Prostate gland (tissue), 2 donors: ENCODE results near the gene MYMK. TPM values are rescaled to one million over a fixed set of nuclear protein-coding genes. Genes with fewer than 3 reads are reported as not detected.

Experiments used
- DNase-seq: peaks from one replicate; pipeline ENCODE4 v3.0.0-alpha.2; 2019; ENCODE audit warnings: low spot score
- H3K27ac ChIP-seq, 2 donors: fragments of 200-600 bp; sonication (generic); 2 replicates each; pipeline ENCODE4 v1.5.1; 2017 to 2019
- H3K27me3 ChIP-seq: fragments of 200-600 bp; sonication (generic); replicated peaks from 2 replicates; pipeline ENCODE4 v1.5.1; 2019; ENCODE audit not compliant: insufficient read depth
- H3K36me3 ChIP-seq, 2 donors: fragments of 200-600 bp; sonication (generic); 1 replicate in 1 of 2; 2 replicates in 1 of 2; pipeline versions ENCODE4 v1.5.1 to v1.8.1; 2017 to 2019
- H3K4me1 ChIP-seq: fragments of 200-600 bp; sonication (generic); replicated peaks from 2 replicates; pipeline ENCODE4 v1.5.1; 2019
- H3K4me3 ChIP-seq, 2 donors: fragments of 200-600 bp; sonication (generic); 2 replicates each; pipeline ENCODE4 v1.5.1; 2017 to 2019
- H3K9me3 ChIP-seq: fragments of 200-600 bp; sonication (generic); 2 replicates; pipeline ENCODE4 v1.5.1; 2017
- POLR2A ChIP-seq: fragments of 450-650 bp; IDR thresholded peaks from one replicate; pipeline ENCODE4 v1.6.1; 2016; ENCODE audit warnings: antibody characterized with exemption, mild to moderate bottlenecking
- POLR2AphosphoS5 ChIP-seq: sonication (generic); formaldehyde crosslinking; IDR thresholded peaks from one replicate; pipeline ENCODE4 v1.6.1; 2017; ENCODE audit warnings: antibody characterized with exemption
- WGBS: methylation state at CpG from one replicate; pipeline ENCODE4 v1.1.5; 2018; 5-methylcytosine and 5-hydroxymethylcytosine counted together
- intact Hi-C: fragments of 100-400 bp; cut with DNase I; formaldehyde crosslinking; loops from one replicate; pipeline ENCODE4 v1.14.2; 2022
- total RNA-seq, 2 donors: library from RNA; depleted of rRNA; stranded (reverse); fragments of >200 nt; gene quantifications; one replicate each; pipeline ENCODE4 v1.1.0, GENCODE V29; 2016
- TF ChIP-seq, protein P1 (sequence below), 4 experiments: fragments of 200-600 bp in 2 of 4; fragments of 450-650 bp in 2 of 4; sonication (generic) in 2 of 4; IDR thresholded peaks; 1 replicate in 3 of 4; 2 replicates in 1 of 4; pipeline ENCODE4 v1.5.1; 2016 to 2019; ENCODE audit warnings: antibody characterized with exemption in 4 of 4, mild to moderate bottlenecking in 2 of 4, moderate library complexity in 2 of 4

Gene MYMK
- total RNA-seq, 2 donors from 2014 or later: not detected

DNA sequence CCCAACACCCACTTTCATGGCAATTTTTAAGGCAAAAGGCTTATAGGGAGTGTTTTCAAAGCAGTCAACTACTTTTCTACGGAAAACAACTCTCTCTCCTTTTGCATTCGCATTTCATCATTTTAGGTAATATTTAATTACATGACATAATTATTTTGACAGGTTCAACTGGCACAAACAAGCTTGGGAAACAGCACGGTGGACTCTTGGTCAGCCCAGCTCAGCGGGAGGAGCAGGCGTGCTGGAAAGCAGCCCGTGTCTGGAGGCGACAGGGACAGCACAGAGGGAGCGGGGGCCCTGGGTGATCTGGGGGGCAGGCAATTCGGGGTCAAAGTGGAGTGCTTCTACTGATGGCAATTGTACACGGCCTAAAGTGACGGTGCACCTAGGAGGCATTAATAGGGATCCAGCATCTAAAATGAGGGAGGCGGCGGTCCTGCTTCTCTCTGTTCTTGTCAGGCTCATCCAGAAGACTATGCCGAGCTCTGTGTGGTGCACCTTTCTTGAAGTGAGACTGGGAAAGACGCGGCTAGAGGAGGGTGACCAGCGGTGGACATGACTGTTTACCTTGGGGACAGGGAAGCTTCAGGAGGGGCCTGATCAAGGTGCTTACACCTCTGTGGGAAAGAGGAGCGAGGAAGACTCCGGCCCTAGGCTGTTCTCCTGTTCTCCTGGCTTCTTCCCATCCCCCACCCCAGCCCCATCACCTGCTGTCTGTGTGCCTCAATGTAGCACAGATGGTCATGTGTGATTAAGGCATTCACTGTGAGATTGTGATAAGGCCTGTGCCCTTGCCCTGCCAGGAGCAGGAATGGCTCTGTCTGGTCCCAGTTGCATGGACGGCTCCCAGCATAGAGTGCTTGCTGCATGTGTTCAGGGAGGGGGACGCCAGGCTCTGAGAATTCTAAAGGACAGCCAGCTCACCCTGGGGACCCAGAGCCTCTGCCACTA is 3.4 kb downstream of the MYMK start:
- TF ChIP-seq, protein P1, sequence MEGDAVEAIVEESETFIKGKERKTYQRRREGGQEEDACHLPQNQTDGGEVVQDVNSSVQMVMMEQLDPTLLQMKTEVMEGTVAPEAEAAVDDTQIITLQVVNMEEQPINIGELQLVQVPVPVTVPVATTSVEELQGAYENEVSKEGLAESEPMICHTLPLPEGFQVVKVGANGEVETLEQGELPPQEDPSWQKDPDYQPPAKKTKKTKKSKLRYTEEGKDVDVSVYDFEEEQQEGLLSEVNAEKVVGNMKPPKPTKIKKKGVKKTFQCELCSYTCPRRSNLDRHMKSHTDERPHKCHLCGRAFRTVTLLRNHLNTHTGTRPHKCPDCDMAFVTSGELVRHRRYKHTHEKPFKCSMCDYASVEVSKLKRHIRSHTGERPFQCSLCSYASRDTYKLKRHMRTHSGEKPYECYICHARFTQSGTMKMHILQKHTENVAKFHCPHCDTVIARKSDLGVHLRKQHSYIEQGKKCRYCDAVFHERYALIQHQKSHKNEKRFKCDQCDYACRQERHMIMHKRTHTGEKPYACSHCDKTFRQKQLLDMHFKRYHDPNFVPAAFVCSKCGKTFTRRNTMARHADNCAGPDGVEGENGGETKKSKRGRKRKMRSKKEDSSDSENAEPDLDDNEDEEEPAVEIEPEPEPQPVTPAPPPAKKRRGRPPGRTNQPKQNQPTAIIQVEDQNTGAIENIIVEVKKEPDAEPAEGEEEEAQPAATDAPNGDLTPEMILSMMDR (IDR thresholded peaks at IDR 0.05): no peak
- no peak for TF ChIP-seq POLR2AphosphoS5
- no peak for TF ChIP-seq POLR2A
- H3K4me3 ChIP-seq: no peak overlapping the region
- no peaks in the 10 kb centered on the region for H3K4me1 ChIP-seq
- WGBS: 92% methylated on average over 21 of the region's 21 CpGs
- no peaks in the 10 kb centered on the region for H3K27me3 ChIP-seq
- H3K27ac ChIP-seq: no peak overlapping the region
- no peaks in the 10 kb centered on the region for H3K9me3 ChIP-seq
- no peak for DNase-seq
- intact Hi-C loops: no loop called here
- no peaks in the 10 kb centered on the region for H3K36me3 ChIP-seq

DNA sequence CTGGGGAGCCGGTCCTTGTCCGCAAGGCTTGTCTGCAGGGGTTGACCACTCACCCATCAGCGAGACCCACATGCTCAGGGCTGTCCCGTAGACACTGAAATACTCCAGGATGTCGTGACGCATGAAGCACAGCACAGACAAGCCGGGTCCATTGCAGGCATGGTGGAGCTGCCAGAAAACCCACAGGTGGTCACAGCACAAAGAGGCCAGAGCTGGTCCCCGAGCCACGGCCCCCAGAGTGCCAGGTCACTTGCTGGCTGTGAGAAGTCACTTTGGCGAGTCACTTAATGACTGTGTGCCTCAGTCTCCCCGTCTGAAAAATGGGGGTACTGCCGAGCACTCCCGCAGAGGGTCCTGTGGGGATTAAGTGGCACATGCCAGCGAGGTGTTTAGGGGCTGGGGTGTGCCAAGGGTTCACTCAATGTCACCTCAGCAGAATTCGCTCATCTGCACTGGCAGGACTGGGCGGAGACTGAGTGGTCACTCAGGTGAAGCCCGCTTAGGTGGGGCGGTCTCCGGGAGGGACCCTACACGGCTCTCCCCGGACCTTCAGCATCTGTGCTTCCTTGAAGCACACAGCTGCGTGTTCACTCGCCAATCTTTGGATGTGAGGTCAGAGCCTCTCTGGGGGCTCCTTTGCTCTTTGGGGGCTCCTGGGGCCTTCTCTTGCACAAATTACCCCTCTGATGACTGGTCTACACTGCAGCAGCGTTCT is 4.5 kb downstream of the MYMK start:
- no peak overlapping the region for H3K27ac ChIP-seq
- H3K4me1 ChIP-seq: no peaks in the 10 kb centered on the region
- TF ChIP-seq POLR2A (no peak), POLR2AphosphoS5 (no peak)
- TF ChIP-seq, protein P1 (IDR thresholded peaks at IDR 0.05): no peak
- H3K9me3 ChIP-seq: no peaks in the 10 kb centered on the region
- 85% methylated on average over 20 of the region's 24 CpGs for WGBS
- H3K4me3 ChIP-seq: no peak overlapping the region
- intact Hi-C loops: no loop called here
- DNase-seq: no peak
- no peaks in the 10 kb centered on the region for H3K27me3 ChIP-seq
- H3K36me3 ChIP-seq: no peaks in the 10 kb centered on the region

DNA sequence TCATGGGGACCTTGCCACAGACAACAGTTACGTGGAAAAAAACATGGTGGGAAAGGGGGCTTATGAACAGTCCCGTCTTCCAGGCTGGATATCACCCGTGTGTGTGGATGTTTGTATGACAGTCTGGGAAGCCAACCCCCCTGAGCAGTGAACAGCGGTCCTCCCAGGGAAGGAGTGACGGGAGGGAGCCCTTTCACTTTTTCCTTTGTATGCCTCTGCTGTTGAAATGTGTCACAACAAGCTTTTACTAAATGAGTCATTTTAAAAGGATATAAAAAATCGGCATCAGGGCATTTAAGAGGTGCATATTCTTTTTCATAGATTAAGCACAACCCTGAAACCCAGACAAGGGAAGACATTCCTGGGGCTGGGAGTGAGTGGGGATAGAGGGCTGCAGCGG is 5.1 kb downstream of the MYMK start:
- intact Hi-C loops: no loop called here
- WGBS: 43% methylated on average over 7 of the region's 7 CpGs
- Histone ChIP-seq H3K36me3 (no peaks in the 10 kb centered on the region), H3K4me3 (no peak overlapping the region), H3K27me3 (no peaks in the 10 kb centered on the region), H3K4me1 (no peaks in the 10 kb centered on the region), H3K9me3 (no peaks in the 10 kb centered on the region), H3K27ac (no peak overlapping the region)
- TF ChIP-seq POLR2AphosphoS5 (peak; percentile 30), POLR2A (no peak)
- DNase-seq: no peak

DNA sequence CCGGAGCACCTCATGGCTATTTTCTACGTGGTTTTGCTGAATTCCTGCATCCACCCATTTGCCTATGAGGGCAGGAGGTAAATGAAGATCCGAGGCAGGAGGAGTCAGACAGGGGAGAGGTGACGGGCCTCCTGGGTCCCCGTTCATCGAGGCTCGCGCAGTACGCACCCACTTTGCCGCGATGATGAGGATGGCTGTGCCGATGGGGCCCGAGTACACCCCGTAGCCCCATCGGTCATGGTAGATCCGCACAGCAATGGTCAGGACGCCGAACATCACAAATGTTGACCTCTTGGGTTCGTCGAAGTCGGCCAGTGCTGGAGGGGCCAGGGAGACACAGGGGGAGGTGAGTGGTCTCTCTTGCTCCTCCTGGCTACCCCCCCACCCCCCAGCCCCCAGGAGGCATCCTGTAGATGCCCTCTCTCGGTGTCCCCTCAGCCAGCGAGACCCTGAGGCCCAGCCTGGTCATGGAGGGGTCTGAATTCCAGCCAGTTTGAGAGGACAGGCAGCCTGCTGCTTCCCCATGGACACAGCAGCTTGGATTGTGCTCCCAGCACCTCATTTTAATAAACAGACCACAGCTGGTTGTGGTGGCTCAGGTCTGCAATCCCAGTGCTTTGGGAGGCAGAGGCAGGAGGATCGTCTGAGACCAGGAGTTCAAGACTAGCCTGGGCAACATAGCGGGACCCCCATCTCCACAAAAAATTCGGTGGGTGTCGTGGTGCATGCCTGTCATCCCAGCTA is 5.9 kb downstream of the MYMK start:
- intact Hi-C loops: no loop called here
- H3K27ac ChIP-seq: no peak overlapping the region
- no peaks in the 10 kb centered on the region for H3K9me3 ChIP-seq
- H3K4me1 ChIP-seq: no peaks in the 10 kb centered on the region
- DNase-seq: no peak
- H3K4me3 ChIP-seq: no peak overlapping the region
- H3K27me3 ChIP-seq: no peaks in the 10 kb centered on the region
- H3K36me3 ChIP-seq: no peaks in the 10 kb centered on the region
- TF ChIP-seq POLR2A (no peak), POLR2AphosphoS5 (no peak)
- TF ChIP-seq, protein P1 (IDR thresholded peaks at IDR 0.05): no peak
- WGBS: 96% methylated on average over 26 of the region's 27 CpGs

DNA sequence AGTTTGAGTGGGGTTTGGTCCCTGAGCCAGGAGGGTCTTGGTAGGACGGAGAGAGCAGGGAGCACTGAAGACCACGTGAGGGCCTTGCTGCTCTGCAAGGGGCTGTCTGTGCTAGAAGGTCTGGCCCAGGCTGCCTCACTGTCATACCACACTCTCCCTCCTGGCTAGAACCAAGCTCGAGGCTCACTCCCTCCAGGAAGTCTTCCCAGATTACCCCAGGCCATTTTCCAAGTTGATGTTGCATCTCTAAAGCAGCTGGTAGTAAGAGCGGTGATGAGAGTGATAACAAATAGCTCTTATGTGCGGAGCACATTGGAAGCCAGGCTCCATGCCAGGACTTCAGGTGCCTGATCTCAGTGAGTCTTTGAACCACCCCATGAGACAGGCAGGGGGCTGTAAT is 6.6 kb downstream of the MYMK start:
- H3K27me3 ChIP-seq: no peaks in the 10 kb centered on the region
- no peak overlapping the region for H3K27ac ChIP-seq
- H3K4me3 ChIP-seq: no peak overlapping the region
- H3K4me1 ChIP-seq: no peaks in the 10 kb centered on the region
- 87% methylated on average over 5 of the region's 5 CpGs for WGBS
- no peak for TF ChIP-seq POLR2A
- DNase-seq: no peak
- H3K9me3 ChIP-seq: no peaks in the 10 kb centered on the region
- no peaks in the 10 kb centered on the region for H3K36me3 ChIP-seq
- intact Hi-C loops: no loop called here
